ENCODE measurements around the gene FARS2. TPM values are rescaled to one million over a fixed set of nuclear protein-coding genes. Genes with fewer than 3 reads are reported as not detected.
A peak's percentile ranks its signal among the peaks of the same experiment; 100 is the strongest.

FARS2 gene
- total and polyA plus RNA-seq, 5 donors from 2014 or later, result 26.9 to 39.7 (median 34.9) TPM

- H3K36me3 ChIP-seq (ENCODE audit: control insufficient read depth, insufficient read depth, low read length), result no peaks in the 10 kb centered on the region
- H3K9me3 ChIP-seq (ENCODE audit: control insufficient read depth in 2 of 2, low read length in 2 of 2), result no peaks in the 10 kb centered on the region
- peaks cover 0 to 4% (median 2%) of the 10 kb centered on the region in 7 donors for H3K9me3 Mint-ChIP-seq
- H3K27ac Mint-ChIP-seq, result no peak overlapping the region
- H3K36me3 Mint-ChIP-seq, result peaks cover 49% of the 10 kb centered on the region
- no peak overlapping the region for H3K27ac ChIP-seq (ENCODE audit: insufficient read depth, low read length, poor library complexity, severe bottlenecking)
- H3K4me3 Mint-ChIP-seq, result no peak overlapping the region
- H3K27me3 Mint-ChIP-seq, result no peaks in the 10 kb centered on the region
- DNase-seq (no peak), ATAC-seq (ENCODE audit: low read depth in 2 of 2) (no peak)
- H3K4me1 Mint-ChIP-seq, result peaks cover 0 to 10% (median 6%) of the 10 kb centered on the region in 4 donors
- H3K4me3 ChIP-seq (ENCODE audit: low read depth, low read length), result no peak overlapping the region
- H3K4me1 ChIP-seq (ENCODE audit: control insufficient read depth, insufficient read depth, low read length, poor library complexity, severe bottlenecking), result no peaks in the 10 kb centered on the region
- H3K27me3 ChIP-seq (ENCODE audit: control insufficient read depth, insufficient read depth, low read length), result no peaks in the 10 kb centered on the region
Observed at GRCh38 chr6:5416250-5416649, 154.9 kb downstream of the FARS2 start.

GRCh38 chr6:5422321-5422915 is 161.1 kb downstream of the FARS2 start:
- peaks cover 0 to 12% (median 6%) of the 10 kb centered on the region in 4 donors for H3K4me1 Mint-ChIP-seq
- H3K27ac Mint-ChIP-seq, result no peak overlapping the region
- H3K9me3 Mint-ChIP-seq, result peaks cover 0 to 4% (median 0%) of the 10 kb centered on the region in 7 donors
- H3K27me3 Mint-ChIP-seq, result no peaks in the 10 kb centered on the region
- ATAC-seq (ENCODE audit: low read depth in 2 of 2) (no peak), DNase-seq (peak in 1 of 3 donors; percentile 46)
- H3K27me3 ChIP-seq (ENCODE audit: control insufficient read depth, insufficient read depth, low read length), result no peaks in the 10 kb centered on the region
- no peak overlapping the region for H3K4me3 ChIP-seq (ENCODE audit: low read depth, low read length)
- H3K4me1 ChIP-seq (ENCODE audit: control insufficient read depth, insufficient read depth, low read length, poor library complexity, severe bottlenecking), result no peaks in the 10 kb centered on the region
- H3K36me3 ChIP-seq (ENCODE audit: control insufficient read depth, insufficient read depth, low read length), result no peaks in the 10 kb centered on the region
- no peak overlapping the region for H3K4me3 Mint-ChIP-seq
- no peaks in the 10 kb centered on the region for H3K9me3 ChIP-seq (ENCODE audit: control insufficient read depth in 2 of 2, low read length in 2 of 2)
- no peak overlapping the region for H3K27ac ChIP-seq (ENCODE audit: insufficient read depth, low read length, poor library complexity, severe bottlenecking)
- peaks cover 37% of the 10 kb centered on the region for H3K36me3 Mint-ChIP-seq

GRCh38 chr6:5423251-5423650 is 161.9 kb downstream of the FARS2 start:
- no peak for ATAC-seq (ENCODE audit: low read depth in 2 of 2)

GRCh38 chr6:5424726-5425125 is 163.4 kb downstream of the FARS2 start:
- no peaks in the 10 kb centered on the region for H3K4me1 ChIP-seq (ENCODE audit: control insufficient read depth, insufficient read depth, low read length, poor library complexity, severe bottlenecking)
- no peak overlapping the region for H3K4me3 Mint-ChIP-seq
- no peaks in the 10 kb centered on the region for H3K9me3 ChIP-seq (ENCODE audit: control insufficient read depth in 2 of 2, low read length in 2 of 2)
- H3K9me3 Mint-ChIP-seq, result peaks cover 0 to 2% (median 0%) of the 10 kb centered on the region in 7 donors
- no peak for DNase-seq
- no peak overlapping the region for H3K27ac Mint-ChIP-seq
- no peak for ATAC-seq (ENCODE audit: low read depth in 2 of 2)
- H3K36me3 ChIP-seq (ENCODE audit: control insufficient read depth, insufficient read depth, low read length), result no peaks in the 10 kb centered on the region
- no peak overlapping the region for H3K4me3 ChIP-seq (ENCODE audit: low read depth, low read length)
- no peaks in the 10 kb centered on the region for H3K27me3 ChIP-seq (ENCODE audit: control insufficient read depth, insufficient read depth, low read length)
- H3K36me3 Mint-ChIP-seq, result peaks cover 23% of the 10 kb centered on the region
- no peaks in the 10 kb centered on the region for H3K27me3 Mint-ChIP-seq
- no peak overlapping the region for H3K27ac ChIP-seq (ENCODE audit: insufficient read depth, low read length, poor library complexity, severe bottlenecking)
- peaks cover 0 to 15% (median 4%) of the 10 kb centered on the region in 4 donors for H3K4me1 Mint-ChIP-seq

More at GRCh38 chr6:5423251-5423650, 161.9 kb downstream of the FARS2 start:
- no peak overlapping the region for H3K4me3 ChIP-seq (ENCODE audit: low read depth, low read length)
- no peaks in the 10 kb centered on the region for H3K4me1 ChIP-seq (ENCODE audit: control insufficient read depth, insufficient read depth, low read length, poor library complexity, severe bottlenecking)
- no peaks in the 10 kb centered on the region for H3K36me3 ChIP-seq (ENCODE audit: control insufficient read depth, insufficient read depth, low read length)
- no peaks in the 10 kb centered on the region for H3K9me3 ChIP-seq (ENCODE audit: control insufficient read depth in 2 of 2, low read length in 2 of 2)
- H3K27me3 ChIP-seq (ENCODE audit: control insufficient read depth, insufficient read depth, low read length), result no peaks in the 10 kb centered on the region
- Mint-ChIP-seq H3K4me1 (peaks cover 0 to 12% (median 4%) of the 10 kb centered on the region in 4 donors), H3K4me3 (no peak overlapping the region), H3K27ac (no peak overlapping the region), H3K9me3 (peaks cover 0 to 2% (median 0%) of the 10 kb centered on the region in 7 donors), H3K27me3 (no peaks in the 10 kb centered on the region), H3K36me3 (peaks cover 28% of the 10 kb centered on the region)
- no peak overlapping the region for H3K27ac ChIP-seq (ENCODE audit: insufficient read depth, low read length, poor library complexity, severe bottlenecking)
- DNase-seq, result no peak

- no peaks in the 10 kb centered on the region for H3K9me3 ChIP-seq (ENCODE audit: control insufficient read depth in 2 of 2, low read length in 2 of 2)
Observed at GRCh38 chr6:5425267-5425666, 164.0 kb downstream of the FARS2 start.

GRCh38 chr6:5425797-5426196 is 164.5 kb downstream of the FARS2 start:
- Mint-ChIP-seq H3K36me3 (peaks cover 19% of the 10 kb centered on the region), H3K27me3 (no peaks in the 10 kb centered on the region), H3K4me3 (no peak overlapping the region), H3K27ac (no peak overlapping the region), H3K4me1 (peaks cover 0 to 13% (median 4%) of the 10 kb centered on the region in 4 donors), H3K9me3 (no peaks in the 10 kb centered on the region)
- Histone ChIP-seq H3K36me3 (ENCODE audit: control insufficient read depth, insufficient read depth, low read length) (no peaks in the 10 kb centered on the region), H3K9me3 (ENCODE audit: control insufficient read depth in 2 of 2, low read length in 2 of 2) (no peaks in the 10 kb centered on the region), H3K27ac (ENCODE audit: insufficient read depth, low read length, poor library complexity, severe bottlenecking) (no peak overlapping the region), H3K27me3 (ENCODE audit: control insufficient read depth, insufficient read depth, low read length) (no peaks in the 10 kb centered on the region), H3K4me3 (ENCODE audit: low read depth, low read length) (no peak overlapping the region), H3K4me1 (ENCODE audit: control insufficient read depth, insufficient read depth, low read length, poor library complexity, severe bottlenecking) (no peaks in the 10 kb centered on the region)
- no peak for DNase-seq
- no peak for ATAC-seq (ENCODE audit: low read depth in 2 of 2)

More at GRCh38 chr6:5425267-5425666, 164.0 kb downstream of the FARS2 start:
- no peak for DNase-seq
- ATAC-seq (ENCODE audit: low read depth in 2 of 2), result no peak
- Histone ChIP-seq H3K4me1 (ENCODE audit: control insufficient read depth, insufficient read depth, low read length, poor library complexity, severe bottlenecking) (no peaks in the 10 kb centered on the region), H3K27ac (ENCODE audit: insufficient read depth, low read length, poor library complexity, severe bottlenecking) (no peak overlapping the region), H3K36me3 (ENCODE audit: control insufficient read depth, insufficient read depth, low read length) (no peaks in the 10 kb centered on the region), H3K27me3 (ENCODE audit: control insufficient read depth, insufficient read depth, low read length) (no peaks in the 10 kb centered on the region), H3K4me3 (ENCODE audit: low read depth, low read length) (no peak overlapping the region)
- Mint-ChIP-seq H3K9me3 (no peaks in the 10 kb centered on the region), H3K27me3 (no peaks in the 10 kb centered on the region), H3K36me3 (peaks cover 17% of the 10 kb centered on the region), H3K4me3 (no peak overlapping the region), H3K27ac (no peak overlapping the region), H3K4me1 (peaks cover 0 to 13% (median 4%) of the 10 kb centered on the region in 4 donors)

GRCh38 chr6:5427586-5427985 is 166.3 kb downstream of the FARS2 start:
- H3K9me3 ChIP-seq (ENCODE audit: control insufficient read depth in 2 of 2, low read length in 2 of 2), result no peaks in the 10 kb centered on the region
- no peak for DNase-seq
- H3K27ac ChIP-seq (ENCODE audit: insufficient read depth, low read length, poor library complexity, severe bottlenecking), result no peak overlapping the region
- H3K27me3 Mint-ChIP-seq, result no peaks in the 10 kb centered on the region
- ATAC-seq (ENCODE audit: low read depth in 2 of 2), result no peak
- no peaks in the 10 kb centered on the region for H3K9me3 Mint-ChIP-seq
- no peak overlapping the region for H3K4me3 ChIP-seq (ENCODE audit: low read depth, low read length)
- H3K4me1 ChIP-seq (ENCODE audit: control insufficient read depth, insufficient read depth, low read length, poor library complexity, severe bottlenecking), result no peaks in the 10 kb centered on the region
- no peak overlapping the region for H3K4me3 Mint-ChIP-seq
- no peaks in the 10 kb centered on the region for H3K27me3 ChIP-seq (ENCODE audit: control insufficient read depth, insufficient read depth, low read length)
- peaks cover 5% of the 10 kb centered on the region for H3K36me3 ChIP-seq (ENCODE audit: control insufficient read depth, insufficient read depth, low read length)
- peak overlapping the region in 1 of 3 donors; percentile 44 for H3K27ac Mint-ChIP-seq
- peaks cover 0 to 13% (median 2%) of the 10 kb centered on the region in 4 donors for H3K4me1 Mint-ChIP-seq
- H3K36me3 Mint-ChIP-seq, result peaks cover 19% of the 10 kb centered on the region

- Histone ChIP-seq H3K4me1 (ENCODE audit: control insufficient read depth, insufficient read depth, low read length, poor library complexity, severe bottlenecking) (no peaks in the 10 kb centered on the region), H3K4me3 (ENCODE audit: low read depth, low read length) (no peak overlapping the region), H3K27ac (ENCODE audit: insufficient read depth, low read length, poor library complexity, severe bottlenecking) (no peak overlapping the region), H3K27me3 (ENCODE audit: control insufficient read depth, insufficient read depth, low read length) (no peaks in the 10 kb centered on the region), H3K9me3 (ENCODE audit: control insufficient read depth in 2 of 2, low read length in 2 of 2) (peaks cover 0 to 4% of the 10 kb centered on the region in 2 experiments), H3K36me3 (ENCODE audit: control insufficient read depth, insufficient read depth, low read length) (peaks cover 8% of the 10 kb centered on the region)
- DNase-seq (no peak), ATAC-seq (ENCODE audit: low read depth in 2 of 2) (no peak)
- peaks cover 0 to 11% (median 3%) of the 10 kb centered on the region in 4 donors for H3K4me1 Mint-ChIP-seq
- H3K4me3 Mint-ChIP-seq, result no peak overlapping the region
- no peaks in the 10 kb centered on the region for H3K27me3 Mint-ChIP-seq
- peaks cover 0 to 11% (median 3%) of the 10 kb centered on the region in 7 donors for H3K9me3 Mint-ChIP-seq
- no peak overlapping the region for H3K27ac Mint-ChIP-seq
- H3K36me3 Mint-ChIP-seq, result peaks cover 44% of the 10 kb centered on the region
Observed at GRCh38 chr6:5433324-5433723, 172.0 kb downstream of the FARS2 start.
